Activated CD4-positive, alpha-beta T cell treated with anti-CD3 and anti-CD28 coated beads for 36 hours (primary cell): ENCODE data around the gene ST6GAL1. TPM values are rescaled to one million over a fixed set of nuclear protein-coding genes. Genes with fewer than 3 reads are reported as not detected.
A peak's percentile ranks its signal among the peaks of the same experiment; 100 is the strongest.

Source experiments
- ATAC-seq: fragments of 200-7000 bp; cut with Tn5 transposase; one replicate; pipeline ENCODE4 v1.10.0; 2021; ENCODE audit warnings: mild to moderate bottlenecking, moderate library complexity
- CTCF ChIA-PET: fragments of 350-600 bp; sonication (Branson Sonifier 250); formaldehyde crosslinking; loops from one replicate; lab custom pipeline; 2021; ENCODE audit warnings: antibody characterized with exemption; lab: Charles Lee
- POLR2A ChIA-PET: fragments of 350-600 bp; sonication (Branson Sonifier 250); formaldehyde crosslinking; loops from one replicate; lab custom pipeline; 2021; ENCODE audit warnings: antibody characterized with exemption, inconsistent platforms; lab: Charles Lee
- DNase-seq: peaks from one replicate; pipeline ENCODE4 v3.0.0-alpha.2; 2020
- H3K27ac Mint-ChIP-seq: one replicate; pipeline ENCODE4 v1.8.0; 2021; ENCODE audit warnings: mixed read lengths
- H3K27me3 Mint-ChIP-seq: one replicate; pipeline ENCODE4 v1.8.0; 2021; ENCODE audit warnings: mixed read lengths
- H3K36me3 Mint-ChIP-seq: one replicate; pipeline ENCODE4 v1.8.0; 2021; ENCODE audit warnings: low read depth, mixed read lengths
- H3K4me1 Mint-ChIP-seq: one replicate; pipeline ENCODE4 v1.8.0; 2021; ENCODE audit warnings: mixed read lengths
- H3K4me3 Mint-ChIP-seq: one replicate; pipeline ENCODE4 v1.8.0; 2021; ENCODE audit warnings: mild to moderate bottlenecking, moderate library complexity, mixed read lengths
- H3K9me3 Mint-ChIP-seq: one replicate; pipeline ENCODE4 v1.8.0; 2021; ENCODE audit warnings: low read depth, mixed read lengths
- intact Hi-C, 2 experiments: fragments of 100-400 bp; cut with DNase I in 1 of 2; cut with micrococcal nuclease in 1 of 2; formaldehyde crosslinking; loops; one replicate each; pipeline versions ENCODE4 v1.14.2 to v1.15.1; 2022 to 2024; cut with DNase I, micrococcal nuclease
- total RNA-seq, 2 experiments: library from RNA; stranded (reverse); gene quantifications; one replicate each; pipeline ENCODE4 v1.2.3, GENCODE V29; 2021

ST6GAL1 gene
- total RNA-seq, 2 experiments from 2014 or later = 86.6 to 111 TPM

DNA sequence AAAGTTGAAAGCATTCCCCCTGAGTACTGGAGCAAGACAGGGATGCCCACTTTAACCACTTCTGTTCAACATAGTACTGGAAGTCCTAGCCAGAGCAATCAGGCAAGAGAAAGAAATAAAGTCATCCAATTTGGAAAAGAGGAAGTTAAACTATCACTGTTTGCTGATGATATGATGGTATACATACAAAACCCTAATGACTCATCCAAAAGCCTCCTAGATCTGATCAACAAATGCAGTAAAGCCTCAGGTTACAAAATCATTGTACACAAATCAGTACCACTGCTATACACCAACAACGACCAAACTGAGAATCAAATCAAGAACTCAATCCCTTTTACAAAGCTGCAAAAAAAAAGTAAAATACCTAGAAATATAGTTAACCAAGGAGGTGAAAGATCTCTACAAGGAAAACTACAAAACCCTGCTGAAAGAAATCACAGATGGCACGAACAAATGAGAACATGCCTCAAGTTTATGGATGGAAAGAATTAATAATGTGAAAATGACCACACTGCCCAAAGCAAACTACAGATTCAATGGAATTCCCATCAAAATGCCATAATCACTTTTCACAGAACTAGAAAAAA is 168.7 kb downstream of the ST6GAL1 start:
- Mint-ChIP-seq H3K4me1 (peaks cover 32% of the 10 kb centered on the region), H3K9me3 (peaks cover 4% of the 10 kb centered on the region), H3K27me3 (no peaks in the 10 kb centered on the region), H3K27ac (no peak overlapping the region), H3K4me3 (no peak overlapping the region), H3K36me3 (peaks cover 5% of the 10 kb centered on the region)
- POLR2A ChIA-PET = no interaction called here
- CTCF ChIA-PET = no interaction called here
- peak; percentile 61 for ATAC-seq
- DNase-seq = no peak
- intact Hi-C loops = no loop called here

DNA sequence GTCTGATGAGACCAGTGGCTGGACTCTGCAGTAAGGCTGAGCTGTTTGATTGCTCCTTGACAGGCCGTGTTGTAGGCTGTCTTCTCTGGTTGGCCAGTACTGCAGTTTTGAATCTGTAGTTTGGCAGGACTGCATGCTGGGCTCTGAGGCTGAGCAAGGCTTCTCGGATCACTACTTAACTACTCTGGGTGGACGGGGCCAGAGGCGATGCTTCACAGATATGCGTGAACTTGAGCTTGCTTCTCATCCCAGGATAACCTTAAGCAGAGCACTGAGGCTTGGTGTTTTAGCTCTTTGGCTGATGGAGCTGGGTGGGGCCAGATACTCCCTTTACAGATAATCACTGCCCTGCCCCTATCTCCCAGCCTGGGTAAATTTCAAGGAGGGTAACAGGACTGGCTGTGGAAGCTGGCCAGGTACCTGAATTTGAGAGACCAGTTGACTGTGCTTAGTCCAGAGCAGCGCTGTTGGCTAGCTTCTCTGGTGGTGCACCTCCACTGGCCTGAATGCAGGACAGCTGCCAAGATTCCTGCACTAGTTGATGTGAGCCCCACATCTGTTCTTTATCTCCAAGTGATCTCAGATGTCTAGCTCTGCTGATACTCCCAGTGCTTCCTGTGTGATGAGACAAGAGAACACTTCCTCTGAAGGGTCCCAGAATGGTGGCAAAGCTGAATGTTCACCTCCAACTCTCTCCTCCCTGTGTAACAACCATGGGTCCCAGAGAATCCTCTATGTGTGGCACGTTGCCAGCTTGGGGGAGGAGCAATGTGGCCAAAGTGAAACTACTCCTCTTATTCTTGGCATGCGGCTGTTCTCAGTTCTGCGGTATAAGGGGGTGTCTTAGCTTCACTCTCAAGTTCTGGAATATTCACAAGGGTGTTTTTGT is 171.1 kb downstream of the ST6GAL1 start:
- no peaks in the 10 kb centered on the region for H3K27me3 Mint-ChIP-seq
- DNase-seq = peak; percentile 67
- H3K36me3 Mint-ChIP-seq = peaks cover 5% of the 10 kb centered on the region
- peak overlapping the region; percentile 20 for H3K4me3 Mint-ChIP-seq
- POLR2A ChIA-PET = no interaction called here
- H3K9me3 Mint-ChIP-seq = peaks cover 4% of the 10 kb centered on the region
- intact Hi-C loops = no loop called here
- CTCF ChIA-PET = interaction anchor here (0.8 to 3.3 kb wide), 8 partner anchors 12 to 252 kb away, joined by 3 to 40 read pairs (median 8); partner anchors contain the start of gene RPL39L
- H3K27ac Mint-ChIP-seq = peak overlapping the region; percentile 62
- H3K4me1 Mint-ChIP-seq = peaks cover 32% of the 10 kb centered on the region
- peak; percentile 70 for ATAC-seq

DNA sequence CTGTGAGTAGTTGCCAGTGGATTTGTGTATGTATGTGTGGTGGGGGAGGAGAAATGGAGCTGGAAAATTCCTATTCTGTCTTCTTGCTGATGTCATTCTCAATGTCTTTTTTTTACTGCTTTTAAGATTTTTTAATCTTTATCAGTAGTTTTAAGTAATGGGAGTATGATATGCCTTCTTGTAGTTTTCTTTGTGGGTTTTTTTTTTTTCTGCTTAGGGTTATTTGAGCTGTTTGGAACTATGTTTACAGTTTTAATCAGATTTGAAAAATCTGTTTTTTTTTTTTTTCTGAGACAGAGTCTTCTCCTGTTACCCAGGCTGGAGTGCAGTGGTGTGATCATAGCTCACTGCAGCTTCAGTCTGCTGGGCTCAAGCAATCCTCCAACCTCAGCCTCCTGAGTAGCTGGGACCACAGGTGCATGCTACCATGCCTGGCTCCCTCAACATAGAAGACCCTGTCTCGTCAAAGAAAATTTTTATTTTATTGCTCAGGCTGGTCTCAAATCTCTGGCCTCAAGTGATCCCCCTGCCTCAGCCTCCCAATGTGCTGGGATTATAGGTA is 171.8 kb downstream of the ST6GAL1 start:
- intact Hi-C loops = no loop called here
- Mint-ChIP-seq H3K9me3 (peaks cover 4% of the 10 kb centered on the region), H3K27ac (peak overlapping the region; percentile 62)

GRCh38 chr3:187103251-187103650 is 172.9 kb downstream of the ST6GAL1 start:
- Mint-ChIP-seq H3K4me3 (no peak overlapping the region), H3K27ac (no peak overlapping the region), H3K27me3 (no peaks in the 10 kb centered on the region), H3K36me3 (peaks cover 2% of the 10 kb centered on the region), H3K4me1 (peaks cover 23% of the 10 kb centered on the region), H3K9me3 (no peaks in the 10 kb centered on the region)
- ATAC-seq (no peak), DNase-seq (no peak)
- CTCF ChIA-PET = interaction anchor here (1.6 to 3.3 kb wide), 4 partner anchors 10 to 254 kb away, joined by 5 to 40 read pairs (median 8); partner anchors contain the start of gene RPL39L
- POLR2A ChIA-PET = no interaction called here
- intact Hi-C loops = no loop called here

More for the DNA sequence above, 171.8 kb downstream of the ST6GAL1 start:
- Mint-ChIP-seq H3K36me3 (peaks cover 3% of the 10 kb centered on the region), H3K4me1 (peaks cover 29% of the 10 kb centered on the region), H3K4me3 (peak overlapping the region; percentile 20), H3K27me3 (no peaks in the 10 kb centered on the region)
- ChIA-PET CTCF (interaction anchor here (0.8 to 3.3 kb wide), 8 partner anchors 11 to 253 kb away, joined by 3 to 40 read pairs (median 8); partner anchors contain the start of gene RPL39L), POLR2A (no interaction called here)
- ATAC-seq = peak; percentile 11
- DNase-seq = no peak

- Mint-ChIP-seq H3K9me3 (no peaks in the 10 kb centered on the region), H3K27ac (no peak overlapping the region), H3K36me3 (peaks cover 2% of the 10 kb centered on the region), H3K4me3 (no peak overlapping the region), H3K27me3 (no peaks in the 10 kb centered on the region), H3K4me1 (peaks cover 15% of the 10 kb centered on the region)
- ChIA-PET POLR2A (no interaction called here), CTCF (interaction anchor here (1.4 to 2.3 kb wide), 3 partner anchors 9 to 255 kb away, joined by 3 to 9 read pairs (median 6); no protein-coding TSS in a partner anchor)
- intact Hi-C loops = no loop called here
- ATAC-seq (no peak), DNase-seq (no peak)
These were observed 174.0 kb downstream of the ST6GAL1 start for GRCh38 chr3:187104342-187104741.

GRCh38 chr3:187104933-187105332 is 174.6 kb downstream of the ST6GAL1 start:
- ATAC-seq = no peak
- ChIA-PET CTCF (interaction anchor here (0.7 to 2.3 kb wide), 5 partner anchors 8 to 255 kb away, joined by 3 to 9 read pairs (median 6); no protein-coding TSS in a partner anchor), POLR2A (no interaction called here)
- Mint-ChIP-seq H3K27me3 (no peaks in the 10 kb centered on the region), H3K36me3 (no peaks in the 10 kb centered on the region), H3K9me3 (no peaks in the 10 kb centered on the region), H3K4me3 (no peak overlapping the region), H3K4me1 (peaks cover 15% of the 10 kb centered on the region), H3K27ac (no peak overlapping the region)
- DNase-seq = peak; percentile 22
- intact Hi-C loops = no loop called here

- CTCF ChIA-PET = interaction anchor here (0.8 to 2.3 kb wide), 7 partner anchors 8 to 59 kb away, joined by 3 to 9 read pairs (median 6); partner anchors contain the start of gene RPL39L
- H3K27me3 Mint-ChIP-seq = no peaks in the 10 kb centered on the region
- peaks cover 15% of the 10 kb centered on the region for H3K4me1 Mint-ChIP-seq
- no peaks in the 10 kb centered on the region for H3K36me3 Mint-ChIP-seq
- intact Hi-C loops = no loop called here
- no peak for DNase-seq
- POLR2A ChIA-PET = no interaction called here
- no peak overlapping the region for H3K4me3 Mint-ChIP-seq
- no peak overlapping the region for H3K27ac Mint-ChIP-seq
- no peak for ATAC-seq
- no peaks in the 10 kb centered on the region for H3K9me3 Mint-ChIP-seq
These were observed 175.4 kb downstream of the ST6GAL1 start for GRCh38 chr3:187105700-187106099.

- Mint-ChIP-seq H3K36me3 (no peaks in the 10 kb centered on the region), H3K4me3 (no peak overlapping the region), H3K27me3 (no peaks in the 10 kb centered on the region), H3K4me1 (peaks cover 3% of the 10 kb centered on the region), H3K9me3 (no peaks in the 10 kb centered on the region), H3K27ac (no peak overlapping the region)
- DNase-seq (no peak), ATAC-seq (no peak)
- CTCF ChIA-PET = interaction anchor here (0.6 kb wide), 3 partner anchors 32 to 1963 kb away, joined by 3 to 4 read pairs (median 3); partner anchors contain the start of gene RPL39L
- intact Hi-C loops = no loop called here
- POLR2A ChIA-PET = interaction anchor here (0.6 kb wide), 1 partner anchor 419 kb away, joined by 3 read pairs; no protein-coding TSS in a partner anchor
These were observed 177.7 kb downstream of the ST6GAL1 start for GRCh38 chr3:187107989-187108388.

GRCh38 chr3:187110156-187110555 is 179.8 kb downstream of the ST6GAL1 start:
- H3K27ac Mint-ChIP-seq = no peak overlapping the region
- ChIA-PET CTCF (interaction anchor here (0.6 to 1.4 kb wide), 4 partner anchors 52 to 60 kb away, joined by 3 to 5 read pairs (median 4); no protein-coding TSS in a partner anchor), POLR2A (no interaction called here)
- no peaks in the 10 kb centered on the region for H3K36me3 Mint-ChIP-seq
- DNase-seq (no peak), ATAC-seq (no peak)
- intact Hi-C loops = no loop called here
- H3K27me3 Mint-ChIP-seq = no peaks in the 10 kb centered on the region
- H3K4me1 Mint-ChIP-seq = peaks cover 7% of the 10 kb centered on the region
- no peak overlapping the region for H3K4me3 Mint-ChIP-seq
- H3K9me3 Mint-ChIP-seq = no peaks in the 10 kb centered on the region

DNA sequence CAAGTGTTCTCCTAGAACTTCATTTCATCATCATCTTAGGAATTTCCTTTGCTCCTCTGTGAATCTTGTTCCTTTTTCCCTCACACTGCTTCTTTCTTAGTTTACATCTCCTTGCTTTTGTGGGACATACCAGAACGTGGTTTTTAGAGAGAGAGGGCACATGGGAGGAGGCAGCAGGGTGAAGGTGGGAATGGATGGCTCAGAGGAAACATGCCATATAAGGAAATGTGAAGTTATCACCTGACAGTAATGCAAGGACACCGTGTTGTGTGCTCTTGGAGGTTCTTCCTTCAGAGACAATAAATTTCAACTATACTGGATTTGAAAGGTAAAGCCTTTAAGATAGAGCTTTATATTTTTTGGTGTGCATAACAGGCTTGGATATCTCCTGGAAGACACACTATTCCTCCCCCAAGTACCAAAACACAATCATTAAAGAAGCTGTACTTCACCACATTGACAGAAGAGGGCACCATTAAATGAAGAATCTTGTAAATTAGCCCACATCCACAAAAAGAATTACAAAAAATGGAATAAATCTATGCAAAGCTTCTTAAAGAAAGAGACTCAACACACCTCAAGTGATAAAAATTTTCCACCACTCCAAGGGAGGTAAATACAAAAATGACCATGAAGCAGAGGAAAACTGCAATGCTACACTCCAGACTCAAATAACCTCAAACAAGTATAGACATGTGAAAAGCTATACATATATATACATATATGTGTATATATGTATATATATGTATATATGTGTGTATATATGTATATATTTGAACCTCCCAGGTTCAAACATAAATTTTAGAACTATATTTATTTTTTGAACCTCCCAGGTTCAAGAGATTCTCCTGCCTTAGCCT is 182.8 kb downstream of the ST6GAL1 start:
- peaks cover 7% of the 10 kb centered on the region for H3K4me1 Mint-ChIP-seq
- ATAC-seq = peak; percentile 63
- no peak overlapping the region for H3K4me3 Mint-ChIP-seq
- ChIA-PET CTCF (interaction anchor here (0.6 to 5.3 kb wide), 39 partner anchors 8 to 760 kb away, joined by 3 to 144 read pairs (median 4); partner anchors contain the start of gene RPL39L), POLR2A (interaction anchor here (0.6 to 1.2 kb wide), 2 partner anchors 37 to 181 kb away, joined by 3 read pairs; no protein-coding TSS in a partner anchor)
- no peak for DNase-seq
- H3K9me3 Mint-ChIP-seq = no peaks in the 10 kb centered on the region
- no peaks in the 10 kb centered on the region for H3K36me3 Mint-ChIP-seq
- H3K27me3 Mint-ChIP-seq = no peaks in the 10 kb centered on the region
- peak overlapping the region; percentile 35 for H3K27ac Mint-ChIP-seq
- intact Hi-C loops = loop anchor here (1.0 kb wide), 3 partner anchors 37 to 264 kb away; no protein-coding TSS in a partner anchor
